Left ventricle myocardium inferior (tissue), 1 donor: Measurements from ENCODE around the gene TMEM52. TPM values are rescaled to one million over a fixed set of nuclear protein-coding genes. Genes with fewer than 3 reads are reported as not detected.

Experiments
- DNase-seq: peaks from one replicate; pipeline ENCODE4 v3.0.0-alpha.2; 2020
- H3K27ac ChIP-seq: fragments of 200-600 bp; replicated peaks from 2 replicates; pipeline ENCODE4 v1.8.0; 2021
- H3K27me3 ChIP-seq: fragments of 200-600 bp; 2 replicates; pipeline ENCODE4 v1.8.0; 2021; ENCODE audit warnings: low read depth
- H3K36me3 ChIP-seq: fragments of 200-600 bp; 2 replicates; pipeline ENCODE4 v1.8.0; 2021
- H3K4me1 ChIP-seq: fragments of 200-600 bp; 2 replicates; pipeline ENCODE4 v1.8.0; 2021
- H3K4me3 ChIP-seq: fragments of 200-600 bp; 2 replicates; pipeline ENCODE4 v1.8.0; 2021; ENCODE audit warnings: mild to moderate bottlenecking, moderate library complexity
- H3K9me3 ChIP-seq: fragments of 200-600 bp; replicated peaks from 2 replicates; pipeline ENCODE4 v1.8.0; 2021
- CTCF ChIP-seq: fragments of 200-600 bp; IDR thresholded peaks from 2 replicates; pipeline ENCODE4 v1.8.0; 2021; ENCODE audit warnings: antibody characterized with exemption, mild to moderate bottlenecking, borderline replicate concordance
- intact Hi-C: fragments of 100-400 bp; cut with micrococcal nuclease; formaldehyde crosslinking; loops from one replicate; pipeline ENCODE4 v1.11.0; 2022
- total RNA-seq: library from RNA; stranded (reverse); fragmentation: NEBNext Ultra II Directional; extraction: Animal tissue kit (Norgen Biotek cat#: 25700); gene quantifications from one replicate; pipeline ENCODE4 v1.2.1, GENCODE V29; 2021
- donor health status: DM: no; HTN: yes; CAD: no; lungs with severe emphysema.

Gene TMEM52
- total RNA-seq, 1 donor from 2014 or later, result 0.47 TPM

GRCh38 chr1:1964811-1965210 is 45.7 kb upstream of the TMEM52 start:
- DNase-seq, result no peak
- H3K4me3 ChIP-seq, result no peak overlapping the region
- H3K27me3 ChIP-seq, result peaks cover 87% of the 10 kb centered on the region
- no peak overlapping the region for H3K27ac ChIP-seq
- intact Hi-C loops, result no loop called here
- peaks cover 8% of the 10 kb centered on the region for H3K4me1 ChIP-seq
- H3K36me3 ChIP-seq, result no peaks in the 10 kb centered on the region
- H3K9me3 ChIP-seq, result no peaks in the 10 kb centered on the region
- TF ChIP-seq CTCF, result no peak

GRCh38 chr1:1963570-1963969 is 44.5 kb upstream of the TMEM52 start:
- no peak for DNase-seq
- H3K27me3 ChIP-seq, result peaks cover 96% of the 10 kb centered on the region
- H3K4me1 ChIP-seq, result peaks cover 13% of the 10 kb centered on the region
- intact Hi-C loops, result no loop called here
- no peak overlapping the region for H3K27ac ChIP-seq
- no peak for TF ChIP-seq CTCF
- no peak overlapping the region for H3K4me3 ChIP-seq
- H3K36me3 ChIP-seq, result no peaks in the 10 kb centered on the region
- H3K9me3 ChIP-seq, result no peaks in the 10 kb centered on the region

DNA sequence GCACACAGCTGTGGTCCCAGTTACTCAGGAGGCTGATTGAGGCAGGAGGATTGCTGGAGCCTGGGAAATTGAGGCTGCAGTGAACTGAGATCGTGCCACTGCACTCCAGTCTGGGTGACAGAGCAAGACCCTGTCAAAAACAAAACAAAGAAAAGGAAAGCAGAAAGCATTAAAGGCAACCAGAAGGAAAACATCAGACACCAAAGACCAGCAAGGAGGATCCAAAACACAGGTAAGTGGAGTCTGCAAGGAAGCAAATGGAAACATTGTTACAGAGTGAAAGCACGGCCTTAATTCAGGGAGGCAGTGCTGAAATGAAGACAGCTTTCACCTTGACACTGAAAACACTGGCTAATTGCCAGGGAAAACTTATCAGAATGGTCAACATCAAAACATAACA is 43.7 kb upstream of the TMEM52 start:
- H3K9me3 ChIP-seq, result no peaks in the 10 kb centered on the region
- no peak for DNase-seq
- no peak overlapping the region for H3K27ac ChIP-seq
- no peak for TF ChIP-seq CTCF
- H3K4me3 ChIP-seq, result no peak overlapping the region
- intact Hi-C loops, result no loop called here
- H3K4me1 ChIP-seq, result peaks cover 13% of the 10 kb centered on the region
- H3K27me3 ChIP-seq, result peaks cover 96% of the 10 kb centered on the region
- H3K36me3 ChIP-seq, result no peaks in the 10 kb centered on the region

DNA sequence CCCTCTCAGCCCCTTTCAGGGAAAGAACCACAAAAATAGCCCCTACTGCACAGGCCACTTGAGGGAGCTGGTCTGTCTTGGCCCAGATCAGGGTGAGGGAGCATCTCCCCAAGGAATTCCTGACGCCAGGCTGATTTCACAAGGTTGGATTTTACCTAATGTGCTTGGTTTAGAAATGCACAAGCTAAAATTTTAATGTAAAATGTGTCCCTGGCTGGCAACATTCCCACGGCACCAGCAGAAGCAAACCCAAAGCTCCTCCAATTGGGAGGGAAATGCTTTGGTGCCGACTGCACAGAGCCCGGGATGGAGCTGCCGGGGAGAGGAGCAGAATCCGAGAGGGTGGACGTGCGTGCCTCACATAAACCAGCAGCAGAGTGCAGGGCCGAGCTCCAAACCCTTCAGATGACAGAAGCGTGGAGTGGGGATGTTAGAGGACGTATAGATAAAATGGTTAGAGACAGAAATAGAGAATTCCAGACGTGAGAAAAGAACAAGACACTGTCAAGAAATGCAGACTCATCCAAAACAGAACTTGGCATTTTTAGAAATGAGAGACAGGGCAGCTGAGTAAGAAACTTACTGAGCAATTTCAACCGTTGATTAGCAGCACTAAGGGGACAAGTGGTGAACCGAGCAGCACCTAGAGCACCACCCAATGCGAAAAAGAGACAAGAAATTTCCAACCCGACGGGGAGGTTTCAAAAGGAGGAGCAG is 41.6 kb upstream of the TMEM52 start:
- Histone ChIP-seq H3K36me3 (no peaks in the 10 kb centered on the region), H3K9me3 (no peaks in the 10 kb centered on the region), H3K4me1 (peaks cover 13% of the 10 kb centered on the region), H3K27ac (no peak overlapping the region), H3K27me3 (peaks cover 95% of the 10 kb centered on the region), H3K4me3 (no peak overlapping the region)
- intact Hi-C loops, result no loop called here
- TF ChIP-seq CTCF, result no peak
- DNase-seq, result no peak

GRCh38 chr1:1959840-1960479 is 40.9 kb upstream of the TMEM52 start:
- no peaks in the 10 kb centered on the region for H3K9me3 ChIP-seq
- H3K36me3 ChIP-seq, result no peaks in the 10 kb centered on the region
- peak; percentile 88 for TF ChIP-seq CTCF
- H3K4me1 ChIP-seq, result peaks cover 13% of the 10 kb centered on the region
- peaks cover 91% of the 10 kb centered on the region for H3K27me3 ChIP-seq
- DNase-seq, result peak; percentile 86
- no peak overlapping the region for H3K27ac ChIP-seq
- peak overlapping the region; percentile 45 for H3K4me3 ChIP-seq
- intact Hi-C loops, result loop anchor here (10.0 kb wide), 1 partner anchor 85 kb away; no protein-coding TSS in a partner anchor
